ENCODE results near the gene PARP1.

- TF ChIP-seq, protein P1, sequence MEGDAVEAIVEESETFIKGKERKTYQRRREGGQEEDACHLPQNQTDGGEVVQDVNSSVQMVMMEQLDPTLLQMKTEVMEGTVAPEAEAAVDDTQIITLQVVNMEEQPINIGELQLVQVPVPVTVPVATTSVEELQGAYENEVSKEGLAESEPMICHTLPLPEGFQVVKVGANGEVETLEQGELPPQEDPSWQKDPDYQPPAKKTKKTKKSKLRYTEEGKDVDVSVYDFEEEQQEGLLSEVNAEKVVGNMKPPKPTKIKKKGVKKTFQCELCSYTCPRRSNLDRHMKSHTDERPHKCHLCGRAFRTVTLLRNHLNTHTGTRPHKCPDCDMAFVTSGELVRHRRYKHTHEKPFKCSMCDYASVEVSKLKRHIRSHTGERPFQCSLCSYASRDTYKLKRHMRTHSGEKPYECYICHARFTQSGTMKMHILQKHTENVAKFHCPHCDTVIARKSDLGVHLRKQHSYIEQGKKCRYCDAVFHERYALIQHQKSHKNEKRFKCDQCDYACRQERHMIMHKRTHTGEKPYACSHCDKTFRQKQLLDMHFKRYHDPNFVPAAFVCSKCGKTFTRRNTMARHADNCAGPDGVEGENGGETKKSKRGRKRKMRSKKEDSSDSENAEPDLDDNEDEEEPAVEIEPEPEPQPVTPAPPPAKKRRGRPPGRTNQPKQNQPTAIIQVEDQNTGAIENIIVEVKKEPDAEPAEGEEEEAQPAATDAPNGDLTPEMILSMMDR (IDR thresholded peaks at IDR 0.05), result no peak
- no peak for TF ChIP-seq POLR2A (IDR thresholded peaks at IDR 0.05)
Observed at GRCh38 chr1:226364514-226364899, 43.4 kb downstream of the PARP1 start.

All from lower leg skin (tissue), 3 donors.